ENCODE results near the gene PLXNA2. TPM values are rescaled to one million over a fixed set of nuclear protein-coding genes. Genes with fewer than 3 reads are reported as not detected.

Gene PLXNA2
- total and polyA plus RNA-seq, 2 of the 8 experiments (the other 6 are each of a cell fraction or from before 2014, with no cell fraction given): 0.33 to 1.5 TPM

DNA sequence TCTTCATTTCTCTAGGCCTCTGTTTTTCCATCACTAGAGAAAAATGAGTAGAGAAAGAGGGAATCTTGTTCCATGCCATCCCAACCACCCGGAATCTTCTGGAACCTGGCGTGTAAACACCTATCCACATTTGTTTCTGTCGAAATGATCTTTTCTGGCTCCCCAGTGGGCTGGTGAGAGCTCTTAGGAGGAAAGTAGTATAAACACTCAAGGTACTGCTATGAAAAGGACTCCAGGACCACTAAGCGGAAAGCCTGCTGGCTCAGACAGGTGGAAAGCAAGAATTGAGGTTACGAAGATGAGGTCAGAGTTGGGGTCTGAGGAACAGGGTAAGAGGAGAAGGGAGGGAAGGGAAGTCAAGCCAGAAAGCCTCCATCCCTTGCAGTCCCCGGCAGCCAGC is 90.8 kb downstream of the PLXNA2 start (continued):
- TF ChIP-seq CHD1 (IDR thresholded peaks at IDR 0.05; ENCODE audit: low read depth, low read length) (no peak), GTF2F1 (IDR thresholded peaks at IDR 0.05; ENCODE audit: borderline replicate concordance, low read depth, low read length) (no peak), RBBP5 (IDR thresholded peaks at IDR 0.05; ENCODE audit: borderline replicate concordance, low read depth, low read length) (no peak), TAF1 (IDR thresholded peaks at IDR 0.05; ENCODE audit: low read depth, low read length) (no peak), SIN3A (conservative IDR thresholded peaks at IDR 0.05 in 1 of 2, IDR thresholded peaks at IDR 0.05 in 1 of 2; ENCODE audit: low read depth in 1 of 2, low read length in 2 of 2) (no peak), ASH2L (IDR thresholded peaks at IDR 0.05; ENCODE audit: low read length) (no peak)
- TF ChIP-seq, protein P1, sequence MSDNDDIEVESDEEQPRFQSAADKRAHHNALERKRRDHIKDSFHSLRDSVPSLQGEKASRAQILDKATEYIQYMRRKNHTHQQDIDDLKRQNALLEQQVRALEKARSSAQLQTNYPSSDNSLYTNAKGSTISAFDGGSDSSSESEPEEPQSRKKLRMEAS (IDR thresholded peaks at IDR 0.05): no peak
